Uterus (tissue), 2 donors: Measurements from ENCODE around the gene CDC42EP3.

ENCODE experiments used
- CTCF ChIP-seq, 4 experiments: fragments of 200-600 bp in 2 of 4; fragments of 450-650 bp in 2 of 4; sonication (generic) in 2 of 4; IDR thresholded peaks; one replicate each; pipeline ENCODE4 v1.5.1; 2016 to 2019; ENCODE audit warnings: antibody characterized with exemption in 4 of 4, mild to moderate bottlenecking in 2 of 4, moderate library complexity in 1 of 4
- POLR2A ChIP-seq, 2 donors: fragments of 450-650 bp; IDR thresholded peaks; one replicate each; pipeline ENCODE4 v1.6.1; 2016; ENCODE audit warnings: antibody characterized with exemption in 2 of 2, mild to moderate bottlenecking in 1 of 2, moderate library complexity in 1 of 2

GRCh38 chr2:37713258-37713700 lies 41.8 kb upstream of the CDC42EP3 start:
- TF ChIP-seq CTCF (IDR thresholded peaks at IDR 0.05) (no peak), POLR2A (IDR thresholded peaks at IDR 0.05) (no peak)
